Measurements from ENCODE around the gene DERL2. TPM values are rescaled to one million over a fixed set of nuclear protein-coding genes. Genes with fewer than 3 reads are reported as not detected.
A peak's percentile ranks its signal among the peaks of the same experiment; 100 is the strongest.

The DERL2 gene
- total and polyA plus RNA-seq, 9 of the 15 experiments (the other 6 are each of a cell fraction or from before 2014, with no cell fraction given), result 11.5 to 105 (median 30.7) TPM

DNA sequence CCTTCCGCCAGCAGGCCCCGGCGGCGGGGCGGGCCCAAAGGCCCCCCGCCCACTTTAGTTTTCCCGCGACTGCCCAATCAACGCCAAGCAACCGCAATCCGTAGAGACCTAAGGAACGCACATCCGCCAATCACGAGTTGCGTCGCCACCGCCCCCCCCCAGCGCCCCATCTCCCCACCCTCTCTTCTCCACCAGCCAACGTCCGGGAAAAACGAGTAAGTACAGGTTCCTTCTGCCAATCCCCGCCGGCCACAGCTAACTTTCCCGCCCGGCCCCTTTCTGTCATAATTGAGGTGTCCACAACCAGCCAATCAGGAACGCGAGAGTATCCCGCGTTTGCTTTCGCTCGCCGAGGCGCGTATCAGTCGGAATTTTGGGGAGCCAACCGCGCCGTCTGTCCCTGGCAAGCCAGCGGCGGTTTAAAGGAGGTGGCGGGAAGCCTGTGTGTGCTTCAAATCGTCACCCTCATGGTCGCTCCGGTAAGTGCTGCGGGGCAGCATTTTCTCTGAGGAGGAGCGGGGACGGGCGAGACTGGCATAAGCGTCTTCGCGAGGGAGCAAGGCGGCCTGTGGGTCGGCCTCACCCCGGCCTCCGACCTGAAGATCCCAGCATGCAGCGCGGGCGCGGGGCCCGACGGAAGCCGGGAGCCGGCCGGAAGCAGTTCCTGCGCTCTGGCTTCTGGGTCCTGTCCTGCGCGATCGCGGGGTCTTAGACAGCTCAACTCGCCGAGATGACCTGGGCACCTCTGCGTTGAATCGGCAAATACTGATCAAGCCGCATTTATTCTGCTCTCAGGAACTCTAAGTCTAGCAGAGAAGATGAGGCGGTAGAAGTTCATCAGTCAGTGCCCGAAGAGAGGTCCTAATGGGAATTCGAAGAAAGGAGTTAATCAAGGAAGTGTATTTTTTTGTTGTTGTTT is 487 bp upstream of the DERL2 start, which contains the start of gene MIS12 (continued):
- TF ChIP-seq CEBPZ (IDR thresholded peaks at IDR 0.05; ENCODE audit: borderline replicate concordance, low read depth, low read length) (no peak), ZNF311 (CRISPR knock-in tag; IDR thresholded peaks at IDR 0.05) (no peak), ERF (CRISPR knock-in tag; IDR thresholded peaks at IDR 0.05) (no peak), MEIS2 (IDR thresholded peaks at IDR 0.05; ENCODE audit: partially characterized antibody) (no peak), CBX1 (IDR thresholded peaks at IDR 0.05; ENCODE audit: low read depth) (peak; percentile 48; the same call in 1 of the 2 replicates), JUNB (CRISPR knock-in tag; conservative IDR thresholded peaks at IDR 0.05) (no peak), ZNF77 (CRISPR knock-in tag; IDR thresholded peaks at IDR 0.05) (no peak), SMC3 (conservative IDR thresholded peaks at IDR 0.05; ENCODE audit: insufficient read depth, low read depth, low read length) (no peak)
- TF ChIP-seq, protein P1, sequence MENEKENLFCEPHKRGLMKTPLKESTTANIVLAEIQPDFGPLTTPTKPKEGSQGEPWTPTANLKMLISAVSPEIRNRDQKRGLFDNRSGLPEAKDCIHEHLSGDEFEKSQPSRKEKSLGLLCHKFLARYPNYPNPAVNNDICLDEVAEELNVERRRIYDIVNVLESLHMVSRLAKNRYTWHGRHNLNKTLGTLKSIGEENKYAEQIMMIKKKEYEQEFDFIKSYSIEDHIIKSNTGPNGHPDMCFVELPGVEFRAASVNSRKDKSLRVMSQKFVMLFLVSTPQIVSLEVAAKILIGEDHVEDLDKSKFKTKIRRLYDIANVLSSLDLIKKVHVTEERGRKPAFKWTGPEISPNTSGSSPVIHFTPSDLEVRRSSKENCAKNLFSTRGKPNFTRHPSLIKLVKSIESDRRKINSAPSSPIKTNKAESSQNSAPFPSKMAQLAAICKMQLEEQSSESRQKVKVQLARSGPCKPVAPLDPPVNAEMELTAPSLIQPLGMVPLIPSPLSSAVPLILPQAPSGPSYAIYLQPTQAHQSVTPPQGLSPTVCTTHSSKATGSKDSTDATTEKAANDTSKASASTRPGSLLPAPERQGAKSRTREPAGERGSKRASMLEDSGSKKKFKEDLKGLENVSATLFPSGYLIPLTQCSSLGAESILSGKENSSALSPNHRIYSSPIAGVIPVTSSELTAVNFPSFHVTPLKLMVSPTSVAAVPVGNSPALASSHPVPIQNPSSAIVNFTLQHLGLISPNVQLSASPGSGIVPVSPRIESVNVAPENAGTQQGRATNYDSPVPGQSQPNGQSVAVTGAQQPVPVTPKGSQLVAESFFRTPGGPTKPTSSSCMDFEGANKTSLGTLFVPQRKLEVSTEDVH (IDR thresholded peaks at IDR 0.05; ENCODE audit: low read depth, partially characterized antibody), result peak; percentile 84
- TF ChIP-seq, protein P2, sequence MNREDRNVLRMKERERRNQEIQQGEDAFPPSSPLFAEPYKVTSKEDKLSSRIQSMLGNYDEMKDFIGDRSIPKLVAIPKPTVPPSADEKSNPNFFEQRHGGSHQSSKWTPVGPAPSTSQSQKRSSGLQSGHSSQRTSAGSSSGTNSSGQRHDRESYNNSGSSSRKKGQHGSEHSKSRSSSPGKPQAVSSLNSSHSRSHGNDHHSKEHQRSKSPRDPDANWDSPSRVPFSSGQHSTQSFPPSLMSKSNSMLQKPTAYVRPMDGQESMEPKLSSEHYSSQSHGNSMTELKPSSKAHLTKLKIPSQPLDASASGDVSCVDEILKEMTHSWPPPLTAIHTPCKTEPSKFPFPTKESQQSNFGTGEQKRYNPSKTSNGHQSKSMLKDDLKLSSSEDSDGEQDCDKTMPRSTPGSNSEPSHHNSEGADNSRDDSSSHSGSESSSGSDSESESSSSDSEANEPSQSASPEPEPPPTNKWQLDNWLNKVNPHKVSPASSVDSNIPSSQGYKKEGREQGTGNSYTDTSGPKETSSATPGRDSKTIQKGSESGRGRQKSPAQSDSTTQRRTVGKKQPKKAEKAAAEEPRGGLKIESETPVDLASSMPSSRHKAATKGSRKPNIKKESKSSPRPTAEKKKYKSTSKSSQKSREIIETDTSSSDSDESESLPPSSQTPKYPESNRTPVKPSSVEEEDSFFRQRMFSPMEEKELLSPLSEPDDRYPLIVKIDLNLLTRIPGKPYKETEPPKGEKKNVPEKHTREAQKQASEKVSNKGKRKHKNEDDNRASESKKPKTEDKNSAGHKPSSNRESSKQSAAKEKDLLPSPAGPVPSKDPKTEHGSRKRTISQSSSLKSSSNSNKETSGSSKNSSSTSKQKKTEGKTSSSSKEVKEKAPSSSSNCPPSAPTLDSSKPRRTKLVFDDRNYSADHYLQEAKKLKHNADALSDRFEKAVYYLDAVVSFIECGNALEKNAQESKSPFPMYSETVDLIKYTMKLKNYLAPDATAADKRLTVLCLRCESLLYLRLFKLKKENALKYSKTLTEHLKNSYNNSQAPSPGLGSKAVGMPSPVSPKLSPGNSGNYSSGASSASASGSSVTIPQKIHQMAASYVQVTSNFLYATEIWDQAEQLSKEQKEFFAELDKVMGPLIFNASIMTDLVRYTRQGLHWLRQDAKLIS (CRISPR knock-in tag; IDR thresholded peaks at IDR 0.05), result peak; percentile 87
- TF ChIP-seq, protein P3, sequence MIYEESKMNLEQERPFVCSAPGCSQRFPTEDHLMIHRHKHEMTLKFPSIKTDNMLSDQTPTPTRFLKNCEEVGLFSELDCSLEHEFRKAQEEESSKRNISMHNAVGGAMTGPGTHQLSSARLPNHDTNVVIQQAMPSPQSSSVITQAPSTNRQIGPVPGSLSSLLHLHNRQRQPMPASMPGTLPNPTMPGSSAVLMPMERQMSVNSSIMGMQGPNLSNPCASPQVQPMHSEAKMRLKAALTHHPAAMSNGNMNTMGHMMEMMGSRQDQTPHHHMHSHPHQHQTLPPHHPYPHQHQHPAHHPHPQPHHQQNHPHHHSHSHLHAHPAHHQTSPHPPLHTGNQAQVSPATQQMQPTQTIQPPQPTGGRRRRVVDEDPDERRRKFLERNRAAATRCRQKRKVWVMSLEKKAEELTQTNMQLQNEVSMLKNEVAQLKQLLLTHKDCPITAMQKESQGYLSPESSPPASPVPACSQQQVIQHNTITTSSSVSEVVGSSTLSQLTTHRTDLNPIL (CRISPR knock-in tag; IDR thresholded peaks at IDR 0.05), result no peak
